Epithelial cell of esophagus (primary cell): ENCODE data around the gene TBXT.
"Not testable (repeated sequence)": the region's sequence is repeated elsewhere in the genome, so short reads cannot be mapped to it uniquely, and the experiment has no call there.

Experiments
- DNase-seq: peaks from one replicate; pipeline ENCODE4 v3.0.0; 2010; ENCODE audit warnings: low read depth
- H3K4me3 ChIP-seq: 2 replicates; pipeline ENCODE4 v1.5.1; 2011; ENCODE audit warnings: mild to moderate bottlenecking, low read length, control low read depth
- CTCF ChIP-seq: IDR thresholded peaks from 2 replicates; pipeline ENCODE4 v1.5.1; 2011; ENCODE audit warnings: low read depth, mild to moderate bottlenecking, low read length, control low read depth, inconsistent platforms; ENCODE audit not compliant: insufficient read depth; ENCODE audit errors: missing control alignments

The TBXT gene

GRCh38 chr6:166151798-166152197, 15.9 kb downstream of the TBXT start:
- no peak for TF ChIP-seq CTCF

DNA sequence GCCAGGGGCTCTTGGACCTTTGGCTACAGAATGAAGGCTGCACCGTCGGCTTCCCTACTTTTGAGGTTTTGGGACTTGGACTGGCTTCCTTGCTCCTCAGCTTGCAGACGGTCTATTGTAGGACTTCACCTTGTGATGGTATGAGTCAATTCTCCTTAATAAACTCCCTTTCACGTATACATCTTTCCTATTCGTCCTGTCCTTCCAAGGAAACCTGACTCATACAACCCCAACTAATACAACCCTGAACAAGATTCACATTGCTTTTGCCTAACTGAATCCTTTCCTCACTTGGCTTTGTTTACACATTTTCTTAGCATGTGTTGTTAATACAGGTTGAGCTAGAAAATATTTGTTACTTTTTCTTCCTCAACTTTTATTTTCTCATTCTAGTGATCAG, 21.9 kb downstream of the TBXT start:
- H3K4me3 ChIP-seq: no peak overlapping the region
- no peak for DNase-seq
- TF ChIP-seq CTCF: no peak

More at GRCh38 chr6:166151798-166152197, 15.9 kb downstream of the TBXT start:
- DNase-seq: no peak
- no peak overlapping the region for H3K4me3 ChIP-seq

DNA sequence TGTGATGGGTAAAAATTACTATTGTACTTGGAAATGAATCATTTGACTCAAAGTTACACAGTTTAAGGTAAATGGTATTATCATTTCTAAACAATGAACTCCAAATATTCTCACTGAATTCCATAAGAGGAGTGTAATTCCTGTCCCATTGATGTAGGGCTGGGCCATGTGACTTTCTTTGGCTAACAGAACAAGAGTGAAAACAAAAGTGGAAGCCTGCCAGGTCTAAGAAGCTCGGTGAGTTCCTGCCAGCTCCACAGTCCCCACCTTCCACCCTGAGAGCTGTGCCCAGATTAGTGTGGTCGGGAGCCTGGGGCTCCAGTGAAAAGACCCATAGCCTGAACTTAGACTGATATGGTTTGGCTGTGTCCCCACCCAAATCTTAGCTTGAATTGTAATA, 24.6 kb downstream of the TBXT start:
- DNase-seq: no peak

DNA sequence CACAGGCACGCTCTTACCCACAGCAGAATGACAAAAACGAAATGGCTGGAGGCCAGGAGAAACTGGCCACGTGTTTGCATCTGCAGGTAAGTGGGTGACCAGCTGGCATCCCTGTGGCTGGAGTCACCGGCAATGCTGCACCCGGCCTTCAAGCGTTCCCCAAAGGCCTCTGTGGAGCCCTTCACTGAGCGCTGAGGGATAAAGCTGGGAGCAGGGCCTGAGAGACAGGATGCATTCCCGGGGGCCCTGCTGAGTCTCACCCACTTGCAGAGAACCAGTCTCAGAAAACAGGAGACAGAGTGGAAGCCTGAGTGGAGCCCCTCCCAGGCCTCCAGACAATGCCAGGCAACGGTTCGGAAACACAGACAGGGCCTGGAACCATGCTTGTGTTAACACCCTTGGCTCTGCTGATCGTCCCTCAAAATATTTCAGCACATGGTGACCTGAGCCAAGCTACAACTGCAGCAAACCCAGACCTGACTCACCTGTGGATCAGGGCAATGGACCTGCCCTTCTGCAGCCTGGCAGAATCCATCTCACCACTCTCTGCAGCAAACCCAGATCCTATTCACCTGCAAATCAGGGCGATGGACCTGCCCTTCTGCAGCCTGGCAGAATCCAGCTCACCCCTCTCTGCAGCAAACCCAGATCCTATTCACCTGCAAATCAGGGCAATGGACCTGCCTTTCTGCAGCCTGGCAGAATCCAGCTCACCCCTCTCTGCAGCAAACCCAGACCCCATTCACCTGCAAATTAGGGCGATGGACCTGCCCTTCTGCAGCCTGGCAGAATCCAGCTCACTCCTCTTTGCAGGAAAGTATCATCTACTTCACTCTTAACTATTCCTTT, 39.8 kb downstream of the TBXT start:
- no peak for DNase-seq
- no peak for TF ChIP-seq CTCF
- no peak overlapping the region for H3K4me3 ChIP-seq

More for the DNA sequence above, 24.6 kb downstream of the TBXT start:
- no peak overlapping the region for H3K4me3 ChIP-seq
- TF ChIP-seq CTCF: no peak

DNA sequence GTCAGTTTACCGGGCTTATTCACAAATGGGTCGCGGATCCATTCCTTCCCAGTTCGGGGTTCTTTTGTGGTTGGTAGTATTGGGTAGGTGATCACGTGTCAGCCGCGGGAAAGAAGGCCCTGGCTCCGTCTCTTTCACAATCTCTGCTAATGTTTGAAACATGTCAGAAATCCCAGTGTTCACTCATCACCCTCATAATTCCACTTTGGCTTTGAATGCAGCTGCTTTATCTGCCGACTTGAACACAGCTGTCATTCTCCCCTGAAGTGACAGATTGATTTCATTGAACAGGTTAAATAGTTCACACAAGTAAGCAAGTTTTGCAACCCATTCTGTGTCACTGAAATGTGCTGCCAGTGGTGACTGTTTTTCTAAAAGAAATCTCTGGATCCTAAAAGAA, 44.5 kb downstream of the TBXT start:
- not testable (repeated sequence) for H3K4me3 ChIP-seq, DNase-seq

- no peak for TF ChIP-seq CTCF
- H3K4me3 ChIP-seq: no peak overlapping the region
- DNase-seq: no peak
Measured at GRCh38 chr6:166121726-166122125, 45.9 kb downstream of the TBXT start.

DNA sequence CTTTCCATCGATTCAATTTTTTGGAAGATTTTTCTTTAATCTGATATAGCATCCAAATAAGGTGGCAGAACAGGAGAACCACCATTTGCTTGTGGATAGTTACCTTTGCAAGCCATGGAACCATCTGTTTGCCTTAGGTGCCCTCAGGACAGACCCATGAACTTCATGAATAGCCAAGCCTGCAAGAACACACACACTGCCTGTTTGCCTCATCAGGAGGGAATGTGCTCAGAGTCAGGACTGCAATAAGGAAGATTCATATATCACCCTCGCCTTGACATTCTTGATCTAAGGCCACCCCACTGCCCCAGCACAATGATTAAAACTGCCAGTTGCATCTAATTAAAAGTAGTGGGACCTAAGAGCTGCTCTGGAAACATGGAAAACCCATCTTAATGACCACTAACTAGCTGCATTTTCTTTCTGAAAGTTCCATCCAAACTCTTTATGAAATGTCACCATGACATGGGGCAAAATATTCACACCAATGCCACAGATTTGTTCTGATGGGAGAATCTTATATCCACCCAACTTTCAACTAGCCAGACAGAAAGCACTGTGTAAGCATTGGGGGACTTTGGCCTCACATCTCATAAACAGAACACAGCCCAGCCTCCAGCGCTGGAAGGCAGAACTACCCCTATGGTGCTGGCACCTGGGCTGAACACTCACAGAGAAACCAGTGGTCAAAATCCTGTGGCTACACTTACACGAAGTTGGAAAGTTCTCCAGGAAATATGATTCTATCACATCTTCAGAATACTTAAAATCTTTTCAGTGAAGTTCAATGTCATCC, 48.3 kb downstream of the TBXT start:
- no peak for DNase-seq
- H3K4me3 ChIP-seq: no peak overlapping the region
- no peak for TF ChIP-seq CTCF
